Neural progenitor cell (in vitro differentiated cells): ENCODE measurements around the gene DDX17.

Experiments used
- CTCF ChIP-seq: fragments of 200-600 bp; sonication (generic); IDR thresholded peaks from 2 replicates; pipeline ENCODE4 v1.5.1; 2017; ENCODE audit warnings: antibody characterized with exemption, mild to moderate bottlenecking
- EZH2 ChIP-seq: fragments of 200-600 bp; sonication (generic); IDR thresholded peaks from 2 replicates; pipeline ENCODE4 v1.6.1; 2017; ENCODE audit warnings: antibody characterized with exemption, mild to moderate bottlenecking, moderate library complexity

GRCh38 chr22:38468443-38469305, 37.4 kb downstream of the DDX17 start:
- TF ChIP-seq CTCF = peak; percentile 49
- no peak for TF ChIP-seq EZH2
